Activated naive CD4-positive, alpha-beta T cell treated with anti-CD3 and anti-CD28 coated beads, Interleukin-2, amount 50 U/mL, for 72 hours (primary cell): Measurements from ENCODE around the gene TK1. TPM values are rescaled to one million over a fixed set of nuclear protein-coding genes. Genes with fewer than 3 reads are reported as not detected.
A peak's percentile ranks its signal among the peaks of the same experiment; 100 is the strongest.

Source experiments
- ATAC-seq, 2 donors: fragments of 150-1000 bp; cut with Tn5 transposase; 2 replicates each; pipeline ENCODE4 v1.10.0; 2021; ENCODE audit warnings: mild to moderate bottlenecking in 2 of 2, moderate library complexity in 2 of 2
- DNase-seq, 2 donors: peaks; one replicate each; pipeline ENCODE4 v3.0.0; 2021 to 2022; ENCODE audit warnings: low spot score in 2 of 2
- H3K27ac Mint-ChIP-seq, 2 donors: one replicate each; pipeline ENCODE4 v1.8.0; 2022; ENCODE audit warnings: mild to moderate bottlenecking in 2 of 2, mixed read lengths in 2 of 2
- H3K36me3 Mint-ChIP-seq, 2 donors: one replicate each; pipeline ENCODE4 v1.8.0; 2022; ENCODE audit warnings: mixed read lengths in 2 of 2
- H3K9me3 Mint-ChIP-seq, 2 donors: one replicate each; pipeline ENCODE4 v1.8.0; 2022; ENCODE audit warnings: mixed read lengths in 2 of 2
- total RNA-seq, 2 donors: library from RNA; stranded (reverse); gene quantifications; one replicate each; pipeline ENCODE4 v1.2.3, GENCODE V29; 2022

TK1 gene
- total RNA-seq, 2 donors from 2014 or later: 129 to 234 TPM

DNA sequence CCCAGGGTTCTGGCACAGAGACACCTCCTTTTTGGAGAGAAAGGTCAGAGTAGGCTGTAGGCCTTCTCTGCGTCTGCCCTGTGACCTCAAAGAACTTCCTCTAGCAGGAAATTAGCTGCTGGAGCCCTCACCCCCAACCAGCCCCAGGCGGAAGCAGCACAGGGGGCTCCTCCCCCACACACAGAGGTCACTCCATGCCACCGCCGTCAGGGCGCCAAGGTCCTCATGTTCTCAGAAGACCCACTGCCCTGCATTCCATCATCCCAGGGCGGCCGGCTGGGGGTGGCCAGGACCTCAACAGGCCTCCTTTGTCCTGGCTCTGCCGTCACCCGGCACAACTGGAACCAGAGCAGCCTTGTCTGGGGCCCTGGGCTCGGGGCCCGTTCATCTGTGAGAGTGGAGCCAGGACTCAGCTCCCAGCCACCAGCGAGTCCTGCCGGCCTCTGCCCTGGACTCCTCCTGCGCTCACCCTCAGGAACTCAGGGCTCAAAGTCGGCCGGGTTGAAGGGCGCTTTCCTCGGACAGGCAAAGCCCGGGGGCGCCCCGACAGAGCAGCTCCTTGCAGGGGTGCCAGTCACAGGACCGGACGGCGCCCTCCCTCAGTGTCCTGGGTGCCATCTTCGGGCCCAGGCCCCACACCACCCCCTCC is 59.5 kb downstream of the TK1 start:
- no peaks in the 10 kb centered on the region for H3K9me3 Mint-ChIP-seq
- peak overlapping the region; percentile 44 to 93 for H3K27ac Mint-ChIP-seq
- ATAC-seq: peak; percentile 19 to 50
- peak; percentile 58 to 78 for DNase-seq
- H3K36me3 Mint-ChIP-seq: peaks cover 14 to 35% of the 10 kb centered on the region in 2 donors

DNA sequence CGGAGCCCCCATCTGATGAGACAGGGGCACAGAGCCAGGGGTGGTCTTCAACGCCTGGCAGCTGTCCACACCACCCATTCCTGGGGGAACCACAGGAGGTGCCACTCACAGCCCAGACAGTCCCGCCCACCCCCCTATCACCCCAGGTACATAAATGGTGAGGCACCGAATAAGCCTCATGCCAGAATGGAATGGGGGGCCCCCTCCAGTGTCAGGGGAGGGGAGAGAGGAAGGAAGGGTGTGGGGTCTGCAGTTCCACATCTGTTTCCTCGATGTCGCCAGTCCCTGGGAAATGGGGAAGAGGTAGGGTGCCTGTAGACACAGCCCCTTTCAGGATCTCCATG is 60.0 kb downstream of the TK1 start:
- DNase-seq: no peak

DNA sequence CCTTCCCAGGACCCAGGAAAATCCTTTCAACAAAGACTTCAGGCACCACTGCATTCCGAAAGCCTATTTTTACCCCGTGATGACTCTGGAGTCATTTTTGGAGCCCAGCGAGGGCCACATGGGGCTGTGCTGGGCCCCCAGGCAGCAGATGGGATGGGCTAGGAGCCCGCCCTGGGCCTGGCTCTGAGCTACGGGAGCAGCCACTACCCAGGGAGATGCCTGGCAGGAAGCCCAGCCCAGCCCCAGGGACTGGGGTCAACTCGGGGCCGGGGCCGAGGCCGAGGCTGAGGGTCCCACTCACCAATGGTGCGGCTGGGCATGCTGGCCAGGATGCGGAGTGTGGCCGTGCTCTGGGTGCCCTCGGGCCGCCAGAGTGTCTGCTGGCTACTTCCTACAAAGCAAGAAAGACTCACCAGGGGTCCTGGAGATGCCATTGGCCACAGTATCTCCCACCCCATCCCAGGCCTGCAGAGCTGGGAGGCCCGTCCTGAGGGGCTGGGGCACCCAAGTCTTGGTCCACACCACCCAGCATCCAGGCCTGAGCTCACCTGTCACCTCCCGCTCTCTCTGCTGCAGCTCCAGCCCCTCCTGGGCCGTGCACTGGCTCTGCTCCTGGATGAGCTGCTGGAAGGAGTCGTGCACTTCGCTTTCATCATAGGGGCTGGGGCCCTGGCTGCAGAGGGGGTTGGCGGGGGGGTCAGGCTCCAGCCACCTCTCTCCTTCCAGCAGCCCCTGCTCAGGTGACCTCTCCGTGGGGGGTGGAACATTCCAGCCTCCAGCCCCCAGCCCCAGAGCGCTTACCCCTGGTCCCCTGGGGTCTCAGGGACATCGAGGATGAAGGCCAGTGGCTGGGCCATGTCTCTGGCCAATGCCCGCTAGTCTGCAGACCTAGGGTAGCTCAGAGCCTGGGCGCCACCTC is 60.6 kb downstream of the TK1 start:
- Mint-ChIP-seq H3K9me3 (no peaks in the 10 kb centered on the region), H3K27ac (peak overlapping the region; percentile 44 to 93), H3K36me3 (peaks cover 14 to 46% of the 10 kb centered on the region in 2 donors)
- no peak for DNase-seq
- no peak for ATAC-seq

More for the DNA sequence above, 60.0 kb downstream of the TK1 start:
- Mint-ChIP-seq H3K9me3 (no peaks in the 10 kb centered on the region), H3K36me3 (peaks cover 14 to 40% of the 10 kb centered on the region in 2 donors), H3K27ac (peak overlapping the region in 1 of 2 donors; percentile 93)
- ATAC-seq: no peak

DNA sequence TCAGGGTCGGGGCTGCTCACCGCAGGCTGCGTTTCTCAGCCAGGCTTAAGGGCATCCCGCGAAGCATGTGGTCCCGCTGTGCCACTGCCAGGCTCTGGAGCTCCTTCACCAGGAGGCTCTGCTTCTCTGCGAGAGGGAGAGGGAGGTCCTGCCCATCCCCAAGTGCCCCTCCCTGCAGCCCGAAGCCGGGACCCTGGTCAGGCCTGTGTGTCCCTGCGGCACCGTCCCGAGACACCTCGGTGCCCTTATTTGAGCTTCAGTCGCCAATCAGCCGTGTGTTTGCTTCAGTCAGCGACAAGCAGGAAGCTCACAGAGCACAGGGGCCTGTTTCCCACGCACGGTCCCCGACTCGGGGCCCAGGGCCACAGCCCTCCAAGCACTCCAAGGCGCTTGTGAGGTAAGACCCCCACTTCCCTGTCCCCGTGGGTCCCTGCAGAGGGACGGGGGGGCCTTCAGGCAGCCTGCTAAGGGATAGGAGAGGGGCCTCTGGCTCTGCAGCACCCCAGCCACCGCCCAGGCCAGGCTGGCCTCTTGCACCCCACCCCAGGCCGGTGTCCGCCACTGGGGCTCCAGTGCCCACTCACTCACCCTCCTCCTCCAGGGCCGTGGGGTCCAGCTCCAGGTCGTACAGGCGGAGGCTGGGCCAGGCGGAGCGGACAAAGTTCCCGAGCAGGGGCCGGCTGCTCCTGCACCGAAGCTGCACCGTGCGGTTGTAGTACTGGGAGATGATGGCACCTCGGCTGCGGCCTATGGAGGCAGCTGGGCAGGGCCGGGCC is 61.5 kb downstream of the TK1 start:
- no peaks in the 10 kb centered on the region for H3K9me3 Mint-ChIP-seq
- no peak for ATAC-seq
- H3K27ac Mint-ChIP-seq: peak overlapping the region in 1 of 2 donors; percentile 93
- peaks cover 11 to 45% of the 10 kb centered on the region in 2 donors for H3K36me3 Mint-ChIP-seq
- no peak for DNase-seq

DNA sequence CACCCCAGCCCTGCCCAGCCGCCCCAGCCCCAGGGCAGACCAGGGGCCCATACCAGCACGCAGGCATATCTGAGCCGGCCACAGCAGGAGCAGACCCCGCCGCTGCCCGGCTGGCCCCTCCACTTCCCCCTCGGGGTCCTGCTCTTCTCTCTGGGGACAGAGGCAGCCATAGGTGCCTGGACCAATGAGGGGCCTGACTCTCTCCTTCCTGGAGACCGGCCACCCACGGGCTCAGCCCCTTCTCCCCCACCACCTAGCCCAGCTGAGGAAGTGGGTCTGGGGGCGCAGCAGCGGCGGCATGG is 62.1 kb downstream of the TK1 start:
- Mint-ChIP-seq H3K36me3 (peaks cover 12 to 47% of the 10 kb centered on the region in 2 donors), H3K27ac (peak overlapping the region in 1 of 2 donors; percentile 93), H3K9me3 (no peaks in the 10 kb centered on the region)
- no peak for ATAC-seq
- no peak for DNase-seq

Other genes starting within 250 kb of the TK1 start
- gene TNRC6C, start 228.3 kb downstream of the TK1 start, total RNA-seq: 10 to 100 TPM; 13.4 to 28.8 TPM
- gene TMC6, start 58.3 kb downstream of the TK1 start, total RNA-seq: 100 to 1,000 TPM; 165 to 233 TPM
- gene TMC8, start 56.3 kb downstream of the TK1 start, total RNA-seq: 100 to 1,000 TPM; 165 to 187 TPM
- gene C17orf99, start 40.7 kb downstream of the TK1 start, total RNA-seq: not detected
- 10 to 100 TPM; 84.0 to 92.7 TPM for gene SYNGR2, start 18.5 kb downstream of the TK1 start, total RNA-seq
- gene AFMID, start 310 bp upstream of the TK1 start, total RNA-seq: 10 to 100 TPM; 27.1 to 60.6 TPM
- gene BIRC5, start 27.2 kb upstream of the TK1 start, total RNA-seq: 100 to 1,000 TPM in 1 of 2 donors, 10 to 100 TPM in 1; 87.4 to 106 TPM
- not detected for gene TMEM235, start 44.6 kb upstream of the TK1 start, total RNA-seq
- 100 to 1,000 TPM; 179 to 182 TPM for gene SOCS3, start 173.0 kb upstream of the TK1 start, total RNA-seq
- 100 to 1,000 TPM in 1 of 2 donors, 10 to 100 TPM in 1; 63.5 to 122 TPM for gene PGS1, start 191.6 kb upstream of the TK1 start, total RNA-seq